Activated T-cell treated with anti-CD3 and anti-CD28 coated beads for 24 hours (primary cell): Measurements from ENCODE around the gene SUV39H1.

ENCODE experiments used
- DNase-seq: peaks from one replicate; pipeline ENCODE4 v3.0.0-alpha.2; 2020; ENCODE audit warnings: low read depth

Gene SUV39H1

DNA sequence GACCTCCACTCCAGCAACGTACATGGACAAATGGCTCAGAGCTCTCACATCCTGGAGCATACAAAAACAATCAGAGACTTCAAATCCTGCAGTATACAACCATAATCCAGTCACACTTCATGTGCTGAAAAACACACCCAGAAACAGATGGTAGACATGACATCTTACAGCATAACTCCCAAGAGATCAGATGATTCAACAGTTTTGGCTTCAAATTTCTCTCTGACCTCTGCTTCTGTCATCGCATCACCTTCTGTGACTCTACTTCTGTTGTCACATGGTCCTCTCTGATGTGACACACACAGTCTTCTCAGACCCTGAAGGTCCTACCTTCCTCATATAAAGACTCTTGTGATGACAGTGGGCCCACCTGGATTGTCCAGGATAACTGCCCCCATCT is 18.5 kb downstream of the SUV39H1 start:
- DNase-seq, result no peak

DNA sequence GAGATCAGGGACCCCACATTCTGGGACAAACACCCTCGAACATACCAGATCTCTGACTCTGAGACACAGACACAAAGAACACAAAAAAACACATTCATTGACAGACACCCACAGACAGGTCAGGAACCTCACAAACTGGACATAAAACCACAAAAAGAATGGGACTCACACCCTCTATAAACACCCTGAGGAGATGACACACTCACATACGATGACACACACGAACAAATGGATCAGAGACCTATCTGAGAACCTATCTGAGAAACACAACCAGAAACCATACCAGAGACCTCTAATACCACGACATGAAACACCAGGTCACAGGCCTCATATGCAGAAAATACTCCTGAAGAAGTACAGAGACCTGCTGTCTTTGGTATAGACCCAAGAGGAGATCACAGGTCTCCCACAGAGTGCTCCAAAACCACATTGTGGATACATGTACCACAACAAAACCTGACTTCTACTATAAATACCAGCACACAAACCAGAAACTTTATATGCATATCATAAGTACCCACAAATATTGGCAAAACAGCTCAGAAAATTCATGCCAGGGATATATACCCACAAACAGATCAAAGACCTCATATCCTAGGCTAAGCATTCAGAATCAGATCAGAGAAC is 19.5 kb downstream of the SUV39H1 start:
- no peak for DNase-seq

DNA sequence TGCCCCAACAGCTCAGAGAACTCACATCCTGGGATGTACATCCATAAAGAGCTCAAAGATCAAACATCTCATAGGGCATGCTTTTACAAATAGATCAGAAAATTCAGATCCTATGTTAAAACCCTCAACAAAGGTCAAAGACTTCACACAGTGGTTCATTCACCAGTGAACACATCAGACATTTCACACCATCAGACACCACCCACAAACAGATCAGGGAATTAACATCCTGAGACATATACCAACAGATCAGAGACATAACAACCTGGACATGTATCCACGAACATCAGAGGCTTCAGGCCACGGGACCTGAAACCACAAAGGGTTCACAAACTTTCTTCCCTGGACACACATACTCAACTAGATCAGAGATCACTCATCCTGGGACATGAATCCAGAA is 23.4 kb downstream of the SUV39H1 start:
- no peak for DNase-seq

DNA sequence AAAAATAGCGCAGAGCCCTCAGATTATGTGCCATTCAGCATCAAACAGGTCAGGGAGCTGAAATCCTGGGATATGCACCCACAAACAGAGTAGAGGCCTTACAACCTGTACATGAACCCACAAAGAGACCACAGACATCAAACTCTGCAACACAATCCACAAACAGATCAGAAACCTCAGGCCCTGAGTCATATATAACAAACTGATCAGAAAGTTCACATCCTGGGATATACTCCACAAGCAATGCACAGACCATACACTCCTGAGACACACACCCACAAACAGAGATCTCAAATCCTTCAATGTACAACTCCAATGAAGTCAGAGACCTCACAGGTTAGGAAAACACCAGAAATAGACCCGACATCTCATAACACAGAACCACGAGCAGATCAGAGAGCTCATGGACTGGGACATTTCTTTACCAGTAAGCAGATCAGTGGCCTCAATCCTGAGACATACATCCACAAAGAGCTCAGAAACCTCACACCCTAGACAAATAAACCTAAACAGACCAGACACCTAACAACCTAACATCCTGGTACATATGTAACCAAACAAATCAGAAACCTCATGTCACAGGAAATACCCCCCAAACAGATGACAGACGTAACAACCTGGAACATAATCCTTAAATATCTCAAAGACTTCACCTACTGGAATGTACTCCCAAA is 24.2 kb downstream of the SUV39H1 start:
- DNase-seq, result no peak

DNA sequence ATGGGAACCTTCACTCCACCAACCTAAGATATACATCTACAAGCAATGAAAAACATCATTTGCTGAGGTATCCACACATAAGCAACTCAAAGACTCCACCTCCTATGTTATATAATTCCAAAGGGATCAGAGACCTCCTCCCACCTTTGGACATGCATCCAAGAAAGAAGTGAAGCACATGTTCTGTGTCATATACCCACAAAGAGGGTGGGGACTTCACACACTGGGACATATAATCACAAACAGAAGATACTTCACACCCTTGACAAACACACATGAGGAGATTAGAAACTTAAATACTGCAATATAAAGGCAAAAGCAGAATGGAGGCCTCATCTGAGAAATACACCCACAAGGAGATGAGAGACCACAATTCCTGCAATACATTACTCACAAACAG is 25.4 kb downstream of the SUV39H1 start:
- no peak for DNase-seq

DNA sequence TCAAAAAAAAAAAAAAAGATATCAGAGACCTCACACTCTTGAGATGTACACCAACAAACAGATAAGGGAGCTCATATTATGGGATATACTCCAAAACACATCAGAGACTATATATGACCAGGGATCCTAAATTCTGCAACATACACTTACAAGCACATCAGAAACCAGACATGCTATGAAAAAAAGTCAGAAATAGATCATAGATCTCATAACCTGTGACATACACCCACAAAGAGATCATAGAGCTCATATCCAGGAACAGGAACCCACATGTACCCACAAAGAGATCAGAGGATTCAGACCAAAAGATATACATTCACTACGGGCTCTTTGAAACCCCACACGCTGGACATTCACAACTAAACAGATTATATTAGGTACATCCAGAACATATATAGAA is 30.1 kb downstream of the SUV39H1 start:
- no peak for DNase-seq

DNA sequence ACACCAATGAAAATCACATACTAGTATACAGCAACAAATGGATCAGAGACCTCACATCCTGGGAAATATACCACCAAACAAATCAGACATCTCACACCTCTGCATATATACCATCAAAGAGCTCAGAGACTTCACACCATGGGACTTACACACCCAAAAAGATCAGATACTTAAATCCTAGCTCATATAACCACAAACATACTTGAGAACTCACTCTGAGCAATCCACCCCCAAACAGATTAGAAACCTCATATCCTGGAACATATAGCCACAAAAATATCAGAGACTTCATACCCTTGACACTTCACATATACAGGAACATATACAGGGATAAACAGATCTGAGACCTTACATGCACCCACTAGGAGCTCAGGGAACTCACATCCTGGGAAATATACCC is 32.1 kb downstream of the SUV39H1 start:
- no peak for DNase-seq

DNA sequence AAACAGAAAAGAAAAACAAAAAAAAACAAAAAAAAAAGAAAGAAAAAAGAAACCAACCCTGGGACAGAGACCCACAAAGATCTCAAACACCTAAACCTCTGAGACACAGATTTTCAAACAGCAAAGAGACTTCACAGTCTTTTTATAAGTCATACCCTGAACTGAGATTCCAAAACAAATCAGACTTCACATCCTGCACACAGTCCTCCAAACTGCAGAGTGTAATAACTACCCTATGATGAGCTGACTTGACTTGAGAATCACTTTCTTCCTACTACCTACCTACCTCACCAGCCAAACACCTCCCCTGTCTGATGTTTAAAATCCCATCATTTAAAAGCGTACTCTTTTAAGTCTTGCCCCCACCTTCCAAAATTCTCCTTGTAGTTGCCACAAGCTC is 39.8 kb downstream of the SUV39H1 start:
- no peak for DNase-seq

DNA sequence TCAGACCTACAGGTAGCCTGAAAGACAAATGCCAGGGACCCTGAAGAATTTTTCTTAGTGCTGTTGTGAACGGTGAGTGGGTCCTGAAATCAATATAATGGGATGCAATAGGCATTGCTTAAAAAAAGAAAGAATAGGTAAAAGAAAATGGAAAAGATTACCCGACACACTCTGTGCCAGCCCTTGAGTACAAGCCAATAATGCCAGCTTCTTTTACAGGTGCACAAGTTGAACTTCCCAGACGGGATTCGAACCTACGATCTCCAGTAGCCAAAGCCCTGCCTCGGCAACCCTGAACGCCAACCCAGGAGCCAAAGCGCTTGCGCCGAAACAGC is 40.3 kb downstream of the SUV39H1 start:
- DNase-seq, result no peak

DNA sequence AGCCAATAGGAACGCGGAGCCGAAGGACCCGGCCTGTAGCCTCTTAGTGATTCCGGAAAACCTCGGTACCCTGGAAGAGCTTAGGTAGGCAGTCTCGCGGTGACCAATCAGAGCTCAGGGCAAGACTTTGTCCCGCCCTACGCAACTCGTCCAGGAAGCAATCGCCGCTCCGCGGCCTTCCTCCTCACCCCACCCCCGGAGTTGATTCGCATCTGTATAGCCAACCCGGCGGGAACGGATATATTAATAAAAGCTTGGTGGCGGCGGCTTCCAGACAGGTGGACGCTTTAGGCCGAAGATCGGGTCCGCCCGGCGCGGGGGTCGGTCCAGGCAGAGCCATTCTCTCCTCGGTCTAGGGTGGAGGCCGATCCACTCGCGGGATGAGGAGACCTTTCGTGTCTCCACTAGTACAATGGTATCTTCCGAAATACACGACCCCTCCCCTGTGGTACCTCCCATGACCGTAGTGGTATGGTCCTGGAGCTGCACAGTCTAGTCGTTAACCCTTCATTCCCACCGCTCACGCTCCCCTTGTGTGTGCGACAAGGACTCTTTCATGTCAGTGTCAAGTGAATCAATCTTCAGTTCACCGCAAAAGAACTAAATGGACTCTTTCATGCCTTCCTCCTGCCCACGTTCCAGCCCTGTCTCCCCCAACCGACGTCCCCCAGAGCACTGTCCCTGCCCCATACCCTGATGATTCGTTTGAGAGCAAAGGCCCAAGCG is 40.8 kb downstream of the SUV39H1 start:
- DNase-seq, result peak; percentile 77

DNA sequence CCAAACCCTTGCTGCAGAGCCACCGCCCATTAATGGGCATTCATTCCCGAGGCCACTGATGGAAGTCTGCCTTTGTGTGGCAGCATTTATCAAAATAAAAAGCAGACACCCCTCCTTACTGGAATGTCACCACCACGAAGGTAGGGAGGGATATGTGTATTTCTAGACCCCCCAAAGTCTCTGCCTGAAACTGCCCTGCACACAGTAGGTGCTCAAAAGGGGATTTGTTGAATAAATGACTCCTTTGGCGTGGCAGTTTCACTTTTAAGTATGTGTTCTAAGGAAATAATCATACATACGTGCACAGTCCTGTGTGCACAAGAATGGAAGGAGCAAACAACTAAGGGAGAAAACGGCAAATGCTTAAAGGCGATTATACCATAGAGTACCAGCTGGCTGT is 41.4 kb downstream of the SUV39H1 start:
- DNase-seq, result no peak

DNA sequence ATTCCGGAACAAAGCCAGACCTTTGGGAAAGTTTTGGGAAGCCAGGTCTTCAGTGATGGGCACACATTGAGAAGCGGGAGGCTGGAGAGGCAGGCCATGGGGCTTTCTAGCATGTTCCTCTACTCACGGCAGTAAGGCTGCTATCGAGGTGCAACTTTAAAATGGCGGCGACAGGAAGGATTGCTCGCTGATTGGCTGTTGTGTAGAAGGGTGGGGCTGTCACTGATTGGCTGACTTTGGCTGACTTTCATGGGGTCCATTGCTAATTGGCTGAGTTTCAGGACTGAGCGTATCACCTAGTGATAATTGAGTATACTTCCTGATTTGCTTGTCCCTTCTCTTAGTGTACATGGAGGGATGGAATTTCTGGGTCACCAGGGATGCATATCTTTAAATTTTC is 45.3 kb downstream of the SUV39H1 start:
- DNase-seq, result no peak

DNA sequence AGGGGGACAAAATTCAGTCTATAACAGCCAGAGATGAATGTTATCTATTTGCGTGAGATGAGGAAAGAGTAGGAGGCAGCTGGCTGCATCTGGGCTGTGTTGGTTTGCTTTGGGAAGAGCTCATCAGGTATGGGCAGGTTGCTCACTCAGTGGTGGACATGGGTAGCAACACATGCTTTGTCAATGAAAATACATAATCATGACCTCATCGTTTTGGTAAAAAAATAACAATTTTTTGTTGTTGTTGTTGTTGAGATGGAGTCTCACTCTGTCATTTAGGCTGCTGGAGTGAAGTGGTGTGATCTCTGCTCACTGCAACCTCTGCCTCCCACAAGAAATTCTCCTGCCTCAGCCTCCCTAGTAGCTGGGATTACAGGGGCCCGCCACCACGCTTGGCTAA is 48.7 kb downstream of the SUV39H1 start:
- no peak for DNase-seq

DNA sequence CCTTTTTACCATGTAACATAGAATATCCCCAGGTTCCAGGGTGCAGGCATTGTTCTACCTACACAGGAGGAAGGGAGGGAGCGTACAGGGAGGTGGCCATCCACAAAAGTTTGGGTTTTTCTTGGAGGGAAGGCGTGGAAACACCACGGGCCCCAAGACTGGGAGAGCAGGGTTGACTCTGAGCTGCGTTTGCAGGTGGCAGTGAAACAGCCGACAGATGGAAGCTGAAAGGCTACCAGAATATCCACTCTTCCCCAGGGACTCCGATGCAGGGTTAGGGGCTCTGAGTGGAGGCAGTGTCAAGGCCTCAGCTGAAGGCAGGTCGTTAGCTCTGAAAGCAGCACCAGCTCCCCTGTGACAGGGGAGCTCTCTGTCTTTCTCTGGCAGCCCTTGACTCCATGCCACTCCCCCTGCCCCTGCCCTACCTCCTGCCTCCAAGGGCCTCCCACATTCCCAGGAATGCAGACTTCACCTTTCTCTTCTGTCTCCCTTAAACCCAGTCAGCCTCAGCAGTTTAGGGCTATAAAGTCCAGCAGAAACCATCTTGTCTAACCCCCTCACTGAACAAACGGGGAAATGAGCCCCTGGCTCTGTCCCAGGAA is 51.0 kb downstream of the SUV39H1 start:
- DNase-seq, result no peak

DNA sequence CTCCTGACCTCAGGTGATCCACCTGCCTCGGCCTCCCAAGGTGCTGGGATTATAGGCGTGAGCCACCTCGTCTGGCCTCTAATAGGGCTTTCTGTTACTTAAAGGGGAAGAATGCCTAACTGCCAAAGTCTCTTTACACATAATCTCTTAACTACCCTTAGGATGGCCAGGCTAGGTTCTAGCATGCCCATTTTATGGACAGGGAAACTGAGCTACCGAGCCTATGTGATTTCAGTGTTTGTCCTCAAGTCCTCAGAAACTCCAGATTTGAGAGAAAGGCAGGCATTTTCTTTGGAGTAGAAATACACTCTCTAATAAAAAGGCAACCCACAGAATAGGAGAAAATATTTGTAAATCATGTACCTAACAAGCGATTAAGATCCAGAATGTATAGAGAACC is 52.6 kb downstream of the SUV39H1 start:
- no peak for DNase-seq

DNA sequence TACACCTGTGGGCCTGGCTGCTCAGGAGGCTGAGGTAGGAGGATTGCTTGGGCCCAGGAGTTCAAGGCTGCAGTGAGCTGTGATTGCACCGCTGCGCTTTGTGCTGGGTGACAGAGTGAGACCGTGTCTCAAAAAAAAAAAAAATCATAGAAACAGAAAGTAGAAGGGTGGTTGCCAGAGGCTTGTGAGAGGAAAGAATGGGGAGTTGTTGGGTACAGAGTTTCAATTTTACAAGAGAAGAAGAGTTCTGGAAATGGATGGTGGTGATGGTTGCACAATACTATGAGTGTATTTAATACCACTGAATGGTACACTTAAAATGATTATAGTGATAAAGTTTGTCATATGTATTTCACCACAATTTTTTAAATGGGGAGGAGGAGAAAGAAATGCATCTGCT is 54.8 kb downstream of the SUV39H1 start:
- DNase-seq, result no peak

DNA sequence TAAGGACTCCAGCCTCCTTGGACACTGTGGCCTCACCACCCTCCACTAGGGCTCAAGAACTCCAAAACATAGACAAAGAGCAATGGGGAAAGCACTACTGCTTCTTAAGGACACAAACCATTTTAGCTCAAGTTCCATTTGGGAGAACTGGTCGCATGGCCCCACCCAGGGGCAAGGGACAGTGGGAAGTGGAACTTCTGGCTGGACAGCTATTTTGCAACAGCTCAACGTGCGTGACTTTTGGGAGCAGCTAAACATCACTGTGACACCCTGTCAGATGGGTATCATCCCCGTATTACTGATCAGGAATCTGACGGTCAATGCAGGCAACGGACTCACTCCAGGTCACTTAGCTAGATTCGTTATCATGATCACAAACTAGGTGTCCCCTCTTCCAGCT is 56.0 kb downstream of the SUV39H1 start:
- no peak for DNase-seq

DNA sequence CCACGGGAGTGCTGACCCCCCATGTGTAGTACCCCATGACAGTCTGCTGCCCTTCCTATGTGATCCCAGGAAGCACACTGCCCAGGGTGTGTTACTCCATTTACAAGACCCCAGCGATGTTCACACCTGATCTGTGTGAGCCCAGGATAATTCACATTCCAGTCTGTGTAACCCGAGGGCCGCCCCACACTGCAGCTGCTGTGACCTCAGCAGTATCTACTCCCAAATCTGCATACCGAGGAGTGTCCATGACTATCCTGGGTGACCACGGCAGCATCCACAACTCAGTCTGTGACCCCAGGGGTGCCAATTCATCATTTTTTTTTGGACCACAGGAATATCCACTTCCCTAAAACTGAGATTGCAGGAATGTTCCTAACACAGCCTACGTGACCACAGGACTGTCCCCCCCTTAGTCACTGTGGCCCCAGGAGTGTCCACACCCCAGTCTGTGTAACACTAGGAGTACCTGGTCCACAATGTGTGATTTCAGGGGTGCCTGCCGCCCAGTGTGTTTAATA is 57.2 kb downstream of the SUV39H1 start:
- no peak for DNase-seq

DNA sequence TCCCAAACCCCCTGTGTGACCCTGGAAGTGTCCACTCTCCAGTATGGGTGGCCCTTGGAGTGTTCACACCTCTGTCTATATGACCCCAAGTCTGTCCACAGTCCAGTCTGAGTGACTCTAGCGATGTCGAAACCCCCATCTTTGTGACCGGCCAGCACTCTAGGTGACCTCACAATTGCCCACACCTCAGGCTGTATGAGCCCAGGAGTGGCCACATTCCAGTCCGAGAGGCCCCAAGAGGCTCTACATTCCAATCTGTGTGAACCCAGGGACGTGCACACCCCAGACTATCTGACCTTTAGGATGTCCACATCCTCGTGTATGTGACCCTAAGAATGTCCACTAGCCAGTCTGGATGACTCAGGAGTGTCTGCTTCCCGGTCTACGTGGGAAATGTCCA is 57.7 kb downstream of the SUV39H1 start:
- DNase-seq, result no peak
